ENCODE results near the gene PURA.

GRCh38 chr5:140151144-140152021 lies 37.5 kb downstream of the PURA start:
- TF ChIP-seq CTCF (IDR thresholded peaks at IDR 0.05) = no peak
- TF ChIP-seq POLR2A (IDR thresholded peaks at IDR 0.05) = no peak

Data from transverse colon (tissue), 3 donors.